ENCODE results near the gene CAPN9. TPM values are rescaled to one million over a fixed set of nuclear protein-coding genes. Genes with fewer than 3 reads are reported as not detected.
"Not testable (repeated sequence)": the region's sequence is repeated elsewhere in the genome, so short reads cannot be mapped to it uniquely, and the experiment has no call there.

Gene CAPN9
- total RNA-seq, 1 donor from 2014 or later, result not detected

DNA sequence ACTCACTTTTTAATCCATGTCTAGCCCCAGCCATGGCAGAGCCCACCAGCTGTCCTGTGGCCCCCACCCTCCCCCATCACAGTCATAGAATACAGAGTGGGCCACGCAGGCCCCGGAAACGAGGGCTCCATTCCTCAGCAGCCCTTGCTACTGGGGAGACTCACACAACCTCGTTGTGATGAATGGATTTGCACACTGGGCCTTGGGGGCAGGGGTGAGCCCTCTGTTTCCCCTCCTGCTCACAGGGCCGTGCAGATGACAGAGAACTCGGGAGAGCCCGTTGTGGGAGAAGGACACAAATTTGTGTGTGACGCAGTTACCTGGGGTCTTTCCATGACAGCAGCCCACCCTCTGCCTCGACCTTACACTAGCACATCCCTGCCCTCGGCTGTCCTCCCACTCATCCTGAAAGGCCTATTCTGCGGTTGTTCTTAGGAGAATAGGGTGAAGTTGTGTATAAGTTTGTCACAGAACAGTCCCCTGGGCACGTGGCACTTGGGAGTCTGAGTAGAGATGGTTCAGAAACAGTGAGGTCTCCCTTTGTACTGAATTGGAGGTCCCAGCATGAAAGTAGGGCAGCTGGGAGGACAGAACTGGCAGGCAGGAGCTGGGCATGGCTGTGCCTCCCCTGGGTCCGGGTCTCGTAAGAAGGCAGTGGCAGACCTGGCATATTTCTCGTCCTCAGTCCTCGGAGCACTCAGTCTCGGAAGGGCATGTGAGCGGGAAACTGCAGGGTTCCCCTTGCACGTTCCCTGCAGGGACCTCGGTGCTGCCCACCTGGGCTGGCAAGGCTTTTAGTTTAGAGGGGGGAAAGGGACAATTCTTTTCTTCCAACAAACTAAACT, 40.1 kb upstream of the CAPN9 start:
- Mint-ChIP-seq H3K27me3 (peaks cover 6% of the 10 kb centered on the region), H3K4me1 (no peaks in the 10 kb centered on the region), H3K27ac (no peak overlapping the region), H3K9me3 (no peaks in the 10 kb centered on the region), H3K4me3 (no peak overlapping the region), H3K36me3 (ENCODE audit: low read depth) (no peaks in the 10 kb centered on the region)
- intact Hi-C loops (cut with micrococcal nuclease), result no loop called here
- no peak for DNase-seq

DNA sequence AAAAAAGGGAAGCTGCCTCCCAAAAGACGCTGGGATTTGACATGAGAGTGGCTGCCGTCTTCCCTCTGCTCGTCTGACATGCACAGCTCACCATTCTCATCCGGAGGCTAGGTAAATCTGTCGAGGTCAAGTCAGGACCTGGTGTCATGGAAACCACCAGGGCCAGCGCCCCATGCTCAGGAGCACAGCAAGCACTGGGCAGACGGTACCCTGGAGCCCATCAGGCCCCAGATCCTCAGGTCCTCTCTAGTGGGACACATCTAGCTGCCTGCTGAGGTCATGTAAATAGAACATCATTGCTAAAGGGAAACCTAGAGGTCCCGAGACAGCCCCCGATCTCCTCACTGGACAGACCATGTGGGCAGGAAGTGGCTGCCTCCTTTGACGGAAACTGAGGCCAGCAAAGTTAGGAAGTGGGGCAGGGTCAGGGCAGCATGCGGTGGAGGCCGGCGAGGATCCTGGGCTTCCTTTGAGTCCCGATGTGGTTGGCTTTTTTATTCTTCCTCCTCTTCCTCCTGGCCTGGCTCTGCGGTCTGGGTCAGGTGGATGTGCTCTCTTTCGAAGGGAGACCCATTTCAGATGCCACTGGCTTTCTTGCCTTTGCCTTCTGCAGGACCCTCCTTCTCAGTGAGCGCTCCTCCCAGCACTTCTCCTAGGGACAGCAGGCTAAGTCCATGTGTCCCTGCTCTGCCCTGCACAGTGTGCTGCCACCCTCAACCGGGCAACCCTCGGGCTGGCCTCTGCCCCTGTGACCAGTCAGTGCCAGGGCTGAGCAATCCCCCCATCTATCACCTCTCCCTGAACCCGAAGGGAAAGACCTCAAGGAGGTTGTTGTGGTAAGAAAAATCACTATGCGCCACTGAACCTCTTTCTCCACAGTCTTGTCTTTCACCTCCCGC, 39.2 kb upstream of the CAPN9 start:
- H3K4me3 Mint-ChIP-seq, result no peak overlapping the region
- no peaks in the 10 kb centered on the region for H3K9me3 Mint-ChIP-seq
- H3K36me3 Mint-ChIP-seq (ENCODE audit: low read depth), result no peaks in the 10 kb centered on the region
- peaks cover 6% of the 10 kb centered on the region for H3K27me3 Mint-ChIP-seq
- no peak overlapping the region for H3K27ac Mint-ChIP-seq
- intact Hi-C loops (cut with micrococcal nuclease), result no loop called here
- H3K4me1 Mint-ChIP-seq, result no peaks in the 10 kb centered on the region
- no peak for DNase-seq

DNA sequence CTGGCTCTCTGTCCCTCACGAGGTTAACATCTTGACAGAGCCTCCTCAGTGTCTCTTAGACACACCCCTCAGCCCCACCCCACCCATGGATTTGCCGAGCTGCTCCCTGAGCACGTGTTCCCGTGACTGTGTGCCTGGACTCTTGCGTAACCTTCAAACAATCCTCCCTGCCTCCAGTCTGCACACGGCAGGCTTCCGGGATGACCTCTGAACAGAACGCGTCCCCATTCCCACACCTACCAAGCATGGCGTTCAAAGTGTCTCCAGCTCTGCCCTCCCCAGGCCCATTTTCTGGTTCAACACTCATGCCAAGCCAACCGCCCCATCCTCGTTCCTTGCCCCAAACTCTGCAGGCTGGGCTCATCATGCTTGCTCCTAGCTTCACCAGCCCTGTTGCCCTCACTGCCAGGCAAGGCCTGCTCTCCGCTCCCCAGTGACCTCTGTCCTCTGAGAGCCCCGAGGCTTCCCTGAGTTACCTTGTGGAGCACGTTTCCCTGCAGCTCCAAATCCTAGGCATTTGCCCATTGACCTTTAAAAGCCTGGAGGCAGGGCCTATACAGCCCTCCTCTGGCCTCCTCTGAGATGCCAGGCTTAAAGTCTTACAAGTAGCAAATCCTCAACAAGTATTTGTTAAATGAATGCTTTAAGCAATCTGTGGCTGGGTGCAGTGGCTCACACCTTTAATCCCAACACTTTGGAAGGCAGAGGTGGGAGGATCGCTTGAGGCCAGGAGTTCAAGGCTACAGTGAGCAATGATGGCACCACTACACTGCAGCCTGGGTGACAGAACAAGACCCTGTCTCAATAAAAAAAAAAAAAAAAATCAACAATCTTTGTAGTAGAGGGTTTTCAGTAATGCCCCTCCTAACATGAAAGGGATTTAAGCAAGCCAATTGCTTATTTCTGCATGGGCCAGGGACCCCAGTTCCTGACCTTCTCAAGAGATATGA, 38.3 kb upstream of the CAPN9 start:
- H3K4me1 Mint-ChIP-seq, result no peaks in the 10 kb centered on the region

DNA sequence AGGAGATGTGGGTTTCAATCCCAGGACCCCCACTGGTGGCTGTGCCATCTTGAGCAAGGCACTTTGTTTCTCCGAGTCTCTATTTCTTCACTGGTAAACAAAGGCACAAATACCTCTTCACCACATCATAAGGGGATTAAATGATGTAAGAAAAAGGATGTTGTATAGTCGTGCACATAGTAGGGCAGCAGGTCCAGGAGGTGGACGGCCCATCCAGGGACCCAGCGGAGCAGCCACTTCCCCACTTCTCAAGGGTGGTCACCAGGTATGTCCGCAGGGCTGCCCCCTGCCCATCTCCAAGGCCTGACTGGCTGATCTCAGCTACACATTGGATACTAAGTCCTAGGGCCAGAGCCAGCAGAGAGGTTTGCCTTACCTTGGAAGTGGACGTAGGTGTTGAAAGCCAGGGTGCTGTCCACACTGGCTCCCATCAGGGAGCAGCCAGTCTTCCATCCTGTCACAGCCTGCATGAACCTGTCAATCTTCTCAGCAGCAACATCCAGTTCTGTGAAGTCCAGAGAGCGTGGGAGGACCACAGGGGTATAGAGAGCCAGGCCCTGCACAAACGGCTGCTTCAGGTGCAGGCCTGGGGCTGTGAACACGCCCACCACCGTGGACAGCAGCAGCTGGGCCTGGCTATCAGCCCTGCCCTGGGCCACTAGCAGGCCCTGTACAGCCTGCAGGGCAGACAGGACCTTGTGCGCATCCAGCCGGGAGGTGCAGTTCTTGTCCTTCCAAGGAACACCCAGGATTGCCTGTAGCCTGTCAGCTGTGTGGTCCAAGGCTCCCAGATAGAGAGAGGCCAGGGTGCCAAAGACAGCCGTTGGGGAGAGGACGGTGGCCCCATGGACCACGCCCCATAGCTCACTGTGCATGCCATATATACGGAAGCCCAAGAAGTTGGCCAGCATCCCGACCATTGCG, 37.3 kb upstream of the CAPN9 start:
- no peaks in the 10 kb centered on the region for H3K9me3 Mint-ChIP-seq
- intact Hi-C loops (cut with micrococcal nuclease), result no loop called here
- H3K27ac Mint-ChIP-seq, result no peak overlapping the region
- peaks cover 6% of the 10 kb centered on the region for H3K27me3 Mint-ChIP-seq
- no peaks in the 10 kb centered on the region for H3K4me1 Mint-ChIP-seq
- DNase-seq, result no peak
- no peaks in the 10 kb centered on the region for H3K36me3 Mint-ChIP-seq (ENCODE audit: low read depth)
- no peak overlapping the region for H3K4me3 Mint-ChIP-seq

More for the DNA sequence above, 38.3 kb upstream of the CAPN9 start:
- no peak overlapping the region for H3K27ac Mint-ChIP-seq
- no peak overlapping the region for H3K4me3 Mint-ChIP-seq
- intact Hi-C loops (cut with micrococcal nuclease), result no loop called here
- H3K36me3 Mint-ChIP-seq (ENCODE audit: low read depth), result no peaks in the 10 kb centered on the region
- peaks cover 6% of the 10 kb centered on the region for H3K27me3 Mint-ChIP-seq
- no peaks in the 10 kb centered on the region for H3K9me3 Mint-ChIP-seq
- DNase-seq, result no peak

DNA sequence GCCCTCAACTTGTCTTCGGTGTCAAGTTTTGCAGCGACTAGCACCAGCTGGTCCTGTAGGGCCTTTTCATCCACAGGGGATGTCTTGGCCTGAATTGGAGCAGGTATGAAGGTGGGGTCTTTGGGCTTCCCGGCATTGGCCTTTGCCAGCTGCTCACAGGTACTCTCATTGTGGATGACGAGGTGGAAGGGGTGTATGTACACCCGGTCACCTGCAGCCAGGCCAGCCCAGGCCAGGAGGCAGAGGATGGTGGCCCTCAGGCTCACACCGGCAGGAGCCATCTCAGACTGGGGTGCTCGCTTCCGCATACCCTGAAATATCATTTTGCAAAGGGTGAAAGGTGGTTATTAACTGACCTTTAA, 36.7 kb upstream of the CAPN9 start:
- no peaks in the 10 kb centered on the region for H3K36me3 Mint-ChIP-seq (ENCODE audit: low read depth)
- no peak for DNase-seq
- no peak overlapping the region for H3K27ac Mint-ChIP-seq
- no peaks in the 10 kb centered on the region for H3K9me3 Mint-ChIP-seq
- no peaks in the 10 kb centered on the region for H3K4me1 Mint-ChIP-seq
- intact Hi-C loops (cut with micrococcal nuclease), result no loop called here
- H3K4me3 Mint-ChIP-seq, result no peak overlapping the region
- peaks cover 6% of the 10 kb centered on the region for H3K27me3 Mint-ChIP-seq

DNA sequence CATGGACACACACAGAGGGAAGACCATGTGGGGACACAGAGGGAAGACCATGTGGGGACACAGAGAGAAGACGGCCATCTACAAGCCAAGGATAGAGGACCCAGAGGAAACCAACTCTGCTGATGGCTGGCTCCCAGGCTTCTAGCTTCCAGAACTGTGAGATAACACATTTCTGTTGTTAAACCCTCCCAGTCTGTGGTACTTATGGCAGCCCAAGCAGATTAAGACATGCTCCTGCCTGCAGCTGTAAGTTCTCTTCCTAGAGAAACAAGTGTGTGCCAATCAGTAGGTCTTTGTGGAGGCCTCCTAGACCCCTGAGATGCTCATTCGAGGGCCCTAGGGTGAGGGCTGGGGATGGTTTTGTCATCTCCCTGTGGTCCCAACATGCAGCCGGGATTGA, 35.9 kb upstream of the CAPN9 start:
- H3K9me3 Mint-ChIP-seq, result no peaks in the 10 kb centered on the region
- no peak overlapping the region for H3K27ac Mint-ChIP-seq
- peaks cover 6% of the 10 kb centered on the region for H3K27me3 Mint-ChIP-seq
- H3K4me3 Mint-ChIP-seq, result no peak overlapping the region
- no peaks in the 10 kb centered on the region for H3K36me3 Mint-ChIP-seq (ENCODE audit: low read depth)
- intact Hi-C loops (cut with micrococcal nuclease), result no loop called here
- no peak for DNase-seq
- H3K4me1 Mint-ChIP-seq, result no peaks in the 10 kb centered on the region

DNA sequence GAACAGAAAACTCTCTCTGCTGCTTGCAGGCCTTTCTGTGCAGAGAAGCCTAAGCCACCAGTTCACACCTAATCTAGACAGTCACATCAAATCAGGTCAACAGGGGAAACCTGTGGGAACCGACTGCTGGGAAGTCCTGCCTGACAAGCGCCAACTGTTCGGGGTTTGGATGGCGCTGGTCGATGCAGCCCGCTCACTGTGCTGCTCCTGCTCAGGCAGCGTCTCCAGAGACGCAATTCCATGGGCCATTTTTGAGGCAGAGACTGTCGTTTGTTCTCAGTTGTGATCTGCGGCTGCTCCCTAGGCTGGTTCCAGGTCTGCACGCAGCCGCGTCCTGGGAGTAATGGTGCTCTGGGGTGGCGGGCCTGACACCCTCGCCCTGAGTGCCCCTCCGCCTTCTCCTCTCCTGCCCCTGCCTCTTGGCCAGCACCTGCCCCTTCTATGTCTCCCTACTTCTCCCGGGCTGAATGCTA, 34.7 kb upstream of the CAPN9 start:
- Mint-ChIP-seq H3K9me3 (no peaks in the 10 kb centered on the region), H3K27ac (no peak overlapping the region), H3K4me1 (no peaks in the 10 kb centered on the region), H3K27me3 (peaks cover 8% of the 10 kb centered on the region), H3K4me3 (no peak overlapping the region), H3K36me3 (ENCODE audit: low read depth) (no peaks in the 10 kb centered on the region)
- DNase-seq, result no peak
- intact Hi-C loops (cut with micrococcal nuclease), result no loop called here

DNA sequence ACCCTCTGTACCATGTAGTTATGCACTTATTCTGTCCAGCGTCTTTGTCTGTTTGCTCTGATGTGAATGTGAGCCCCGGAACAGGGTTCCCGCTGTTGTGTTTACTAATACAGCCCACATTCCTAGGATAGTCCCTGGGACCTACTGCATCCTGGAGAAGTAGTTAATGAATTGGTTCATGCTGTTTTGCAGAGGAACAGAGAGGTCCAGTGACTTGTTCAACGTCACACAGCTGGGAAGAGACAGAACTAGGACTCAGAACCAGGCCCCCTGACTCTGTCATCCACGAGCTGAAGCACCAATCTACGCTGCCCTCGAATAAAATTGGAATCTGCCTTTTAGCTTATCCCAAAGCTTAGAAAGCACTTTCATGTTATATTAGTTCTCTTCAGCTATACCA, 34.0 kb upstream of the CAPN9 start:
- Mint-ChIP-seq H3K9me3 (no peaks in the 10 kb centered on the region), H3K36me3 (ENCODE audit: low read depth) (no peaks in the 10 kb centered on the region), H3K4me3 (no peak overlapping the region), H3K27ac (no peak overlapping the region), H3K4me1 (no peaks in the 10 kb centered on the region), H3K27me3 (peaks cover 5% of the 10 kb centered on the region)
- no peak for DNase-seq
- intact Hi-C loops (cut with micrococcal nuclease), result no loop called here

DNA sequence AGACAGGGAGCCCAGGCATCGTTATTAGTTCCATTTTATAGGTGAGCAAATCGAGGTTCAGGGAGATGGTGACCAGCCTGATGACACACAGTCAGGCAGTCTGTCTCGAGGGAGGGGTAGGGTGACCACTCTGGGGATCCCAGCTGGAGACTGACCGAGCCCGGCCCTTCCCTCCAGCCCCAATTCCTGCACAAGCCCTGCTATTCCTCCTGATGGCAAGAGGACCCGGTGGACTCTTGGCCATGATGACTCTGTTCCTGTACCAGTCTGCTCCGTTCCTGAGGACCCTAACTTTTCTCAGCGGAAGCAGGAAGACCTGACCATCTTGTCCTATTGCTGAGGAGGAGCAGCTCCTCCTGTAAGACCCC, 33.7 kb upstream of the CAPN9 start:
- Mint-ChIP-seq H3K4me3 (no peak overlapping the region), H3K27me3 (peaks cover 4% of the 10 kb centered on the region), H3K27ac (no peak overlapping the region), H3K9me3 (no peaks in the 10 kb centered on the region), H3K36me3 (ENCODE audit: low read depth) (no peaks in the 10 kb centered on the region), H3K4me1 (no peaks in the 10 kb centered on the region)
- no peak for DNase-seq
- intact Hi-C loops (cut with micrococcal nuclease), result no loop called here

DNA sequence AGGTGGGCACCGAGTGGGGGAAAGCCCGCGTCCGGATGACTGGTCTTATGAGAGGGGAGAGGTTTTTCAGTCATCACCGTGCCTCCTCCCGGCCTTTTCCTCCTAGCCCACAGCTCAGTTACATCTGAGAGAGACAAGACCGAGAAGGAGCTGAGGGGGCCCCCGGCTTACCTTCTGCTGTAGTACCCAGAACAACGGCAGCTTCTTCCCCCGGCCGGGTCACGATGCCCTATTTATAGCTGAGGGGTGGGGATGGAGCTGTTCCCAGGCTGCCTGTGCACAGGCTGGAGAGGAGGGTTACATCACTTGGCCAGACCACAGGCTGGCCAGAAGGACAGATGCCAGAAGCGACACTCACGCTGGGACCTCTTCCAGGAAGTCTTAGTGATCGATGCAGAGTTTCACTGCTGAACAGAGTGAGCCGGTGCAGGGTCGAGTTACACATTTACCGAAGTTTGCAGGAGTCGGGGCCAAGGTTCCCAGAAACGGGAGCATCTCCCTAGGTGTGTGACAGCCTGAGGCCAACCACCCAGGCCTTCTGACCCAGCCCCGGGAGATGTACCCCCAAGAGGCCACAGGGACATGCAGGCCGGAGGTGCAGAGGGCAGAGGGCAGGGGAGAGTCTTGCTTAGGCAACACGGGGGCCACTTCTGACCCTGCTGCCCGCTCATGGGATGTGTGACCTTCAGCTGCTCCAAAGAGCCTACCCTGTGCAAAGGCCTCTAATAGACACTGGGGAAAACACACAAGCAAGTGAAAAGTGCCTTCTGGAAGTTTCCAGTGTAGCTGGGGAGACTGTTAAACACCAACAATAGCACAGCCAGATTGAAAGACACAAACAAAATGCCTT, 33.0 kb upstream of the CAPN9 start, which contains the start of gene AGT:
Gene AGT (minus strand): TSS at position 208 of the 850 bp plus-strand sequence. CDS start 3,299 bp downstream, outside the sequence.
- H3K36me3 Mint-ChIP-seq (ENCODE audit: low read depth), result no peaks in the 10 kb centered on the region
- no peaks in the 10 kb centered on the region for H3K4me1 Mint-ChIP-seq
- DNase-seq, result no peak
- no peaks in the 10 kb centered on the region for H3K9me3 Mint-ChIP-seq
- intact Hi-C loops (cut with micrococcal nuclease), result no loop called here
- peaks cover 2% of the 10 kb centered on the region for H3K27me3 Mint-ChIP-seq
- no peak within 1 kb of the TSS for H3K27ac Mint-ChIP-seq
- H3K4me3 Mint-ChIP-seq, result no peak within 1 kb of the TSS

DNA sequence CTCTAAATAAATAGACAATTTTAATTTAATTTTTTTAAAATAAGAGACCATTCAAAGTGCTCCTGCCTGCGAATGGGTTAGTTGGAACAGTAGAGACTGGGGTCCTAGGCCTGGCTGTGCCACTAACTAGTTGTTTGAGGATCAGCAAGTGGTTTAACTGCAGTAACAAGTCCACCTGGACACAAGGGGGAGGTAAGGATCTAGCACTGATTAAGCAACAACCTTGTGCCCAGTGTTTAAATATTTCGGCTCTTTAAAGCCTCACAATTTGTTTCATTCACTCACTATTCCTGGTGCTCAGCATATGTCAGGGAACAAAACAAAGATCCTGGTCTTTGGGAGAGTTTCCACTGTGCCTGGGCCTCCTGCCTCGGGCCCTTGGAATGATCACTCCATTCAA, 31.7 kb upstream of the CAPN9 start:
- no peaks in the 10 kb centered on the region for H3K9me3 Mint-ChIP-seq
- H3K27me3 Mint-ChIP-seq, result peaks cover 2% of the 10 kb centered on the region
- no peaks in the 10 kb centered on the region for H3K4me1 Mint-ChIP-seq
- intact Hi-C loops (cut with micrococcal nuclease), result no loop called here
- H3K4me3 Mint-ChIP-seq, result no peak overlapping the region
- H3K27ac Mint-ChIP-seq, result no peak overlapping the region
- DNase-seq, result no peak
- no peaks in the 10 kb centered on the region for H3K36me3 Mint-ChIP-seq (ENCODE audit: low read depth)

DNA sequence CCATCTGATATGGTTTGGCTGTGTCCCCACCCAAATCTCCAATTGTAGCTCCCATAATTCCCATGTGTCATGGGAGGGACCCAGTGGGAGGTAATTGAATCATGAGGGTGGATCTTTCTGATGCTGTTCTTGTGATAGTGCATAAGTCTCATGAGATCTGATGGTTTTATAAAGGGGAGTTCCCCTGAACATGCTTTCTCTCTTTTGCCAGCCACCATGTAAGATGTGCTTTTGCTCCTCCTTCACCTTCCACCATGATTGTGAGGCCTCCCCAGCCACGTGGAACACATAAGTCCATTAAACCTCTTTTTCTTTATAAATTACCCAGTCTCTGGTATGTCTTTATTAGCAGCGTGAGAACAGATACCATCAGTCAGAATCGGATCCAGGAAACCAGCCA, 30.7 kb upstream of the CAPN9 start:
- H3K36me3 Mint-ChIP-seq (ENCODE audit: low read depth); intact Hi-C loops (cut with micrococcal nuclease); H3K27me3 Mint-ChIP-seq; H3K4me3 Mint-ChIP-seq; H3K9me3 Mint-ChIP-seq; H3K4me1 Mint-ChIP-seq; DNase-seq; H3K27ac Mint-ChIP-seq: not testable (repeated sequence)
